HEK293 (cell line): Measurements from ENCODE around the gene HYLS1.
A peak's percentile ranks its signal among the peaks of the same experiment; 100 is the strongest.

ENCODE experiments used
- CTCF ChIA-PET: fragments of 350-600 bp; formaldehyde crosslinking; extraction: SDS; loops from one replicate; lab custom pipeline; 2021; ENCODE audit warnings: antibody characterized with exemption; lab: Yijun Ruan, JAX
- POLR2A ChIA-PET: fragments of 300-600 bp; formaldehyde crosslinking; extraction: SDS; loops from one replicate; lab custom pipeline; 2020; ENCODE audit warnings: antibody characterized with exemption, inconsistent platforms; lab: Yijun Ruan, JAX
- H3K27ac ChIP-seq: fragments of 200-500 bp; sonication (Bioruptor generic); 2 replicates; pipeline ENCODE4 v1.5.1; 2014; ENCODE audit warnings: low read depth, low read length, control low read depth, inconsistent platforms; ENCODE audit errors: extremely low read depth
- H3K36me3 ChIP-seq, 2 experiments: fragments of 200-500 bp in 1 of 2; sonication (Bioruptor generic) in 1 of 2; 1 replicate in 1 of 2; 2 replicates in 1 of 2; pipeline ENCODE4 v1.5.1; 2014 to 2017; ENCODE audit warnings: inconsistent platforms in 2 of 2, low read length in 2 of 2; ENCODE audit not compliant: control insufficient read depth in 2 of 2, insufficient read depth in 1 of 2
- H3K4me1 ChIP-seq: fragments of 200-500 bp; sonication (Bioruptor generic); 2 replicates; pipeline ENCODE4 v1.5.1; 2014; ENCODE audit warnings: mild to moderate bottlenecking, low read length, inconsistent platforms; ENCODE audit not compliant: control insufficient read depth, insufficient read depth
- H3K4me3 ChIP-seq: 2 replicates; pipeline ENCODE4 v1.5.1; 2011; ENCODE audit warnings: low read depth, mild to moderate bottlenecking, control low read depth, low read length, moderate library complexity
- H3K9me3 ChIP-seq: fragments of 200-500 bp; sonication (Bioruptor generic); 2 replicates; pipeline ENCODE4 v1.5.1; 2014; ENCODE audit warnings: low read depth, low read length, inconsistent platforms; ENCODE audit not compliant: control insufficient read depth, insufficient read depth
- HOXC10 ChIP-seq: sonication (generic); formaldehyde crosslinking; IDR thresholded peaks from 2 replicates; pipeline ENCODE4 v1.8.1; 2023; ENCODE audit warnings: mild to moderate bottlenecking, missing genetic modification reagents
- INSM2 ChIP-seq: fragments of 450-650 bp; formaldehyde crosslinking; IDR thresholded peaks from 2 replicates; pipeline ENCODE4 v1.5.1; 2016; ENCODE audit warnings: missing biosample characterization, missing genetic modification characterization
- ZBTB11 ChIP-seq: fragments of 450-650 bp; formaldehyde crosslinking; conservative IDR thresholded peaks from 2 replicates; pipeline ENCODE4 v1.5.1; 2016; ENCODE audit warnings: low read depth, missing biosample characterization, missing genetic modification characterization
- ZBTB17 ChIP-seq: fragments of 450-650 bp; formaldehyde crosslinking; IDR thresholded peaks from 2 replicates; pipeline ENCODE4 v1.5.1; 2016; ENCODE audit warnings: missing biosample characterization, missing genetic modification characterization
- ZIC2 ChIP-seq: fragments of 450-650 bp; formaldehyde crosslinking; IDR thresholded peaks from 2 replicates; pipeline ENCODE4 v1.5.1; 2016; ENCODE audit warnings: missing biosample characterization, missing genetic modification characterization
- ZNF157 ChIP-seq: fragments of 450-650 bp; formaldehyde crosslinking; IDR thresholded peaks from 2 replicates; pipeline ENCODE4 v1.5.1; 2016; ENCODE audit warnings: missing biosample characterization, missing genetic modification characterization
- ZNF16 ChIP-seq: fragments of 450-650 bp; formaldehyde crosslinking; IDR thresholded peaks from 2 replicates; pipeline ENCODE4 v1.5.1; 2016; ENCODE audit warnings: low read depth, missing biosample characterization, missing genetic modification characterization
- ZNF391 ChIP-seq: fragments of 450-650 bp; formaldehyde crosslinking; IDR thresholded peaks from 2 replicates; pipeline ENCODE4 v1.5.1; 2016; ENCODE audit warnings: low read depth, missing biosample characterization, missing genetic modification characterization, borderline replicate concordance
- ZNF521 ChIP-seq: fragments of 450-650 bp; formaldehyde crosslinking; IDR thresholded peaks from 2 replicates; pipeline ENCODE4 v1.5.1; 2017; ENCODE audit warnings: missing biosample characterization, mild to moderate bottlenecking, missing genetic modification characterization
- ZNF561 ChIP-seq: fragments of 450-650 bp; IDR thresholded peaks from 2 replicates; pipeline ENCODE4 v1.5.1; 2018; ENCODE audit warnings: missing biosample characterization, missing genetic modification characterization, borderline replicate concordance
- ZNF837 ChIP-seq: fragments of 450-650 bp; formaldehyde crosslinking; IDR thresholded peaks from 2 replicates; pipeline ENCODE4 v1.5.1; 2016; ENCODE audit warnings: missing biosample characterization, missing genetic modification characterization
- ZSCAN18 ChIP-seq: fragments of 450-650 bp; formaldehyde crosslinking; IDR thresholded peaks from 2 replicates; pipeline ENCODE4 v1.5.1; 2016; ENCODE audit warnings: missing biosample characterization, missing genetic modification characterization
- ZSCAN30 ChIP-seq: fragments of 450-650 bp; IDR thresholded peaks from 2 replicates; pipeline ENCODE4 v1.5.1; 2018; ENCODE audit warnings: missing biosample characterization, mild to moderate bottlenecking, missing genetic modification characterization, moderate library complexity
- TF ChIP-seq, protein P1 (sequence below): fragments of 450-650 bp; formaldehyde crosslinking; IDR thresholded peaks from 2 replicates; pipeline ENCODE4 v1.5.1; 2016; ENCODE audit warnings: missing biosample characterization, missing genetic modification characterization

The HYLS1 gene

GRCh38 chr11:125934473-125934872 lies 47.0 kb downstream of the HYLS1 start (continued):
- TF ChIP-seq ZSCAN30 (tag by site-specific recombination), result no peak
- no peak for TF ChIP-seq ZIC2 (tag by site-specific recombination)

DNA sequence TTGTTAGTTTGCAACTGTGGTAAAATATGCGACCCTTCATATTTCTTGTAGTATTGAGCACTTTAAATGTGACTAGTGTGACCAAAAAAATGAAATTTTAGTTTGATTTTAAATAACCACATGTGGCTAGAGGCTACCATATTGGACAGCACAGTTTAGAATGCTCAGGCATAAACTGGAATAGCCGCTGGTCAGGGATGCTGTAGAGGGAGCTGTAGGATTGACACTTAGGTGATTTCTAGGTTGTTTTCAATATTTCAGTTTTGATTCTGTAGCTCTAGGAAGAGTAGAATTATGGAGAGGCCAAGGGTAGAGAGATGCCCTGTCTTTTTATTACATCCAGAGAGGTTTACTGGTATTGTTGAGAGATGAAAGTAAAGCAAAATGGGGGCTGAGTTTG lies 47.6 kb downstream of the HYLS1 start:
- Histone ChIP-seq H3K36me3 (no peaks in the 10 kb centered on the region), H3K4me3 (no peak overlapping the region), H3K9me3 (no peaks in the 10 kb centered on the region), H3K4me1 (no peaks in the 10 kb centered on the region)
- TF ChIP-seq ZNF391 (tag by site-specific recombination), result no peak
- no peak for TF ChIP-seq INSM2 (tag by site-specific recombination)
- TF ChIP-seq ZNF16 (tag by site-specific recombination), result no peak
- TF ChIP-seq ZNF521, result no peak
- TF ChIP-seq, all 188 proteins: peak for 0
- no peak overlapping the region for H3K27ac ChIP-seq
- POLR2A ChIA-PET, result no interaction called here
- CTCF ChIA-PET, result interaction anchor here (1.1 to 1.3 kb wide), 3 partner anchors 124 to 260 kb away, joined by 3 to 5 read pairs (median 3); no protein-coding TSS in a partner anchor

- Histone ChIP-seq H3K27ac (no peak overlapping the region), H3K9me3 (no peaks in the 10 kb centered on the region), H3K36me3 (no peaks in the 10 kb centered on the region), H3K4me1 (no peaks in the 10 kb centered on the region), H3K4me3 (no peak overlapping the region)
- ChIA-PET CTCF (interaction anchor here (0.9 to 1.8 kb wide), 5 partner anchors 13 to 259 kb away, joined by 3 to 10 read pairs (median 3); no protein-coding TSS in a partner anchor), POLR2A (no interaction called here)
- TF ChIP-seq HOXC10 (CRISPR knock-in tag), result no peak
- TF ChIP-seq ZBTB17 (tag by site-specific recombination), result 0 out of 2 replicates have a peak, but pooled peaks have one; percentile 16
- no peak for TF ChIP-seq ZNF837
- TF ChIP-seq ZSCAN18, result no peak
- TF ChIP-seq ZNF561, result no peak
- TF ChIP-seq ZNF391 (tag by site-specific recombination), result no peak
Measured at GRCh38 chr11:125935618-125936199, 48.2 kb downstream of the HYLS1 start.

- CTCF ChIA-PET, result interaction anchor here (1.7 to 1.9 kb wide), 3 partner anchors 16 to 255 kb away, joined by 6 to 8 read pairs (median 6); no protein-coding TSS in a partner anchor
- no peak overlapping the region for H3K27ac ChIP-seq
- POLR2A ChIA-PET, result no interaction called here
- H3K4me1 ChIP-seq, result no peaks in the 10 kb centered on the region
- H3K4me3 ChIP-seq, result no peak overlapping the region
- no peaks in the 10 kb centered on the region for H3K9me3 ChIP-seq
- H3K36me3 ChIP-seq, result no peaks in the 10 kb centered on the region
- TF ChIP-seq ZNF16 (tag by site-specific recombination) (no peak), ZBTB11 (tag by site-specific recombination) (peak; percentile 28; the same call in 1 of the 2 replicates), ZNF157 (tag by site-specific recombination) (no peak)
- TF ChIP-seq, protein P1, sequence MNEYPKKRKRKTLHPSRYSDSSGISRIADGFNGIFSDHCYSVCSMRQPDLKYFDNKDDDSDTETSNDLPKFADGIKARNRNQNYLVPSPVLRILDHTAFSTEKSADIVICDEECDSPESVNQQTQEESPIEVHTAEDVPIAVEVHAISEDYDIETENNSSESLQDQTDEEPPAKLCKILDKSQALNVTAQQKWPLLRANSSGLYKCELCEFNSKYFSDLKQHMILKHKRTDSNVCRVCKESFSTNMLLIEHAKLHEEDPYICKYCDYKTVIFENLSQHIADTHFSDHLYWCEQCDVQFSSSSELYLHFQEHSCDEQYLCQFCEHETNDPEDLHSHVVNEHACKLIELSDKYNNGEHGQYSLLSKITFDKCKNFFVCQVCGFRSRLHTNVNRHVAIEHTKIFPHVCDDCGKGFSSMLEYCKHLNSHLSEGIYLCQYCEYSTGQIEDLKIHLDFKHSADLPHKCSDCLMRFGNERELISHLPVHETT (tag by site-specific recombination), result no peak
Measured at GRCh38 chr11:125938418-125938817, 51.0 kb downstream of the HYLS1 start.
